Neural progenitor cell (in vitro differentiated cells): ENCODE results near the gene TMPRSS4. TPM values are rescaled to one million over a fixed set of nuclear protein-coding genes. Genes with fewer than 3 reads are reported as not detected.
A peak's percentile ranks its signal among the peaks of the same experiment; 100 is the strongest.

ENCODE experiments used
- DNase-seq: peaks from one replicate; pipeline ENCODE4 v3.0.0-alpha.2; 2016; ENCODE audit warnings: low spot score
- H2AFZ ChIP-seq: fragments of 200-600 bp; sonication (generic); replicated peaks from 2 replicates; pipeline ENCODE4 v1.6.1; 2016; ENCODE audit warnings: antibody characterized with exemption
- H3F3A ChIP-seq: fragments of 200-600 bp; sonication (generic); 2 replicates; pipeline ENCODE4 v1.6.1; 2016; ENCODE audit warnings: antibody characterized with exemption, low read depth
- H3K27ac ChIP-seq: fragments of 200-600 bp; sonication (generic); 2 replicates; pipeline ENCODE4 v1.5.1; 2016; ENCODE audit warnings: mild to moderate bottlenecking
- H3K27me3 ChIP-seq: fragments of 200-600 bp; sonication (generic); 2 replicates; pipeline ENCODE4 v1.6.1; 2016; ENCODE audit warnings: mild to moderate bottlenecking, moderate library complexity
- H3K36me3 ChIP-seq: fragments of 200-600 bp; sonication (generic); 2 replicates; pipeline ENCODE4 v1.5.1; 2016
- H3K4me1 ChIP-seq: fragments of 200-600 bp; sonication (generic); 2 replicates; pipeline ENCODE4 v1.6.1; 2016; ENCODE audit warnings: mixed run types
- H3K4me2 ChIP-seq: fragments of 200-600 bp; sonication (generic); 2 replicates; pipeline ENCODE4 v1.6.1; 2016
- H3K4me3 ChIP-seq: fragments of 200-600 bp; sonication (generic); 2 replicates; pipeline ENCODE4 v1.5.1; 2016
- H3K79me2 ChIP-seq: fragments of 200-600 bp; sonication (generic); 2 replicates; pipeline ENCODE4 v1.6.1; 2016; ENCODE audit warnings: low read depth
- H3K9ac ChIP-seq: fragments of 200-600 bp; sonication (generic); 2 replicates; pipeline ENCODE4 v1.6.1; 2016
- H3K9me3 ChIP-seq: fragments of 200-600 bp; sonication (generic); 2 replicates; pipeline ENCODE4 v1.5.1; 2016; ENCODE audit warnings: low read depth
- H4K20me1 ChIP-seq: fragments of 200-600 bp; sonication (generic); 2 replicates; pipeline ENCODE4 v1.6.1; 2016; ENCODE audit warnings: low read depth
- H3K27ac Mint-ChIP-seq: 3 replicates; pipeline ENCODE4 v1.8.0; 2021; ENCODE audit warnings: mixed read lengths
- H3K27me3 Mint-ChIP-seq: 2 replicates; pipeline ENCODE4 v1.8.0; 2022; ENCODE audit warnings: low read depth, mild to moderate bottlenecking, inconsistent platforms, moderate library complexity, mixed read lengths; ENCODE audit not compliant: insufficient read depth
- H3K36me3 Mint-ChIP-seq: 3 replicates; pipeline ENCODE4 v1.8.0; 2021; ENCODE audit warnings: mixed read lengths
- H3K4me1 Mint-ChIP-seq: 3 replicates; pipeline ENCODE4 v1.8.0; 2021; ENCODE audit warnings: mixed read lengths
- H3K4me3 Mint-ChIP-seq: 3 replicates; pipeline ENCODE4 v1.8.0; 2021; ENCODE audit warnings: mild to moderate bottlenecking, moderate library complexity, mixed read lengths
- H3K9me3 Mint-ChIP-seq: 3 replicates; pipeline ENCODE4 v1.8.0; 2020; ENCODE audit warnings: mixed read lengths
- CTCF ChIP-seq: fragments of 200-600 bp; sonication (generic); IDR thresholded peaks from 2 replicates; pipeline ENCODE4 v1.5.1; 2017; ENCODE audit warnings: antibody characterized with exemption, mild to moderate bottlenecking
- EZH2 ChIP-seq: fragments of 200-600 bp; sonication (generic); IDR thresholded peaks from 2 replicates; pipeline ENCODE4 v1.6.1; 2017; ENCODE audit warnings: antibody characterized with exemption, mild to moderate bottlenecking, moderate library complexity
- EZH2phosphoT487 ChIP-seq: fragments of 200-600 bp; sonication (generic); IDR thresholded peaks from 2 replicates; pipeline ENCODE4 v1.6.1; 2017; ENCODE audit warnings: antibody characterized with exemption
- total RNA-seq: library from RNA; depleted of rRNA; stranded (reverse); fragments of >200 nt; gene quantifications from 2 replicates; pipeline ENCODE4 v1.2.3, GENCODE V29; 2015; ENCODE audit warnings: low replicate concordance

TMPRSS4 gene
- total RNA-seq, 1 donor from 2014 or later, result not detected

- Histone ChIP-seq H3K4me2 (no peak overlapping the region), H3K27me3 (no peaks in the 10 kb centered on the region), H3K36me3 (no peaks in the 10 kb centered on the region), H2AFZ (peak overlapping the region; percentile 9), H3K4me3 (no peak overlapping the region), H3K27ac (no peak overlapping the region), H3K79me2 (no peaks in the 10 kb centered on the region), H3K4me1 (peaks cover 11% of the 10 kb centered on the region), H4K20me1 (no peaks in the 10 kb centered on the region), H3K9ac (no peak overlapping the region), H3K9me3 (no peaks in the 10 kb centered on the region), H3F3A (peaks cover 10% of the 10 kb centered on the region)
- Mint-ChIP-seq H3K36me3 (no peaks in the 10 kb centered on the region), H3K4me3 (no peak overlapping the region), H3K4me1 (no peaks in the 10 kb centered on the region), H3K27me3 (peaks cover 8% of the 10 kb centered on the region), H3K27ac (no peak overlapping the region), H3K9me3 (no peaks in the 10 kb centered on the region)
- TF ChIP-seq EZH2, result no peak
- TF ChIP-seq CTCF, result no peak
- TF ChIP-seq EZH2phosphoT487, result no peak
- DNase-seq, result no peak
Observed at GRCh38 chr11:118126082-118126838, 49.4 kb downstream of the TMPRSS4 start.

GRCh38 chr11:118128310-118128709 is 51.4 kb downstream of the TMPRSS4 start:
- TF ChIP-seq CTCF, result no peak
- Histone ChIP-seq H3K27me3 (no peaks in the 10 kb centered on the region), H2AFZ (peak overlapping the region; percentile 34), H3K27ac (no peak overlapping the region), H3K79me2 (no peaks in the 10 kb centered on the region), H3K9ac (no peak overlapping the region), H3K9me3 (no peaks in the 10 kb centered on the region), H3K36me3 (no peaks in the 10 kb centered on the region), H4K20me1 (no peaks in the 10 kb centered on the region), H3F3A (peaks cover 10% of the 10 kb centered on the region), H3K4me2 (no peak overlapping the region), H3K4me1 (peaks cover 11% of the 10 kb centered on the region), H3K4me3 (no peak overlapping the region)
- DNase-seq, result no peak
- Mint-ChIP-seq H3K27ac (no peak overlapping the region), H3K4me1 (no peaks in the 10 kb centered on the region), H3K4me3 (no peak overlapping the region), H3K27me3 (peaks cover 8% of the 10 kb centered on the region), H3K36me3 (no peaks in the 10 kb centered on the region), H3K9me3 (no peaks in the 10 kb centered on the region)

- H3K27me3 ChIP-seq, result no peaks in the 10 kb centered on the region
Observed at GRCh38 chr11:118128721-118129470, 52.0 kb downstream of the TMPRSS4 start.

More at GRCh38 chr11:118128721-118129470, 52.0 kb downstream of the TMPRSS4 start:
- Mint-ChIP-seq H3K4me3 (no peak overlapping the region), H3K36me3 (no peaks in the 10 kb centered on the region), H3K27ac (no peak overlapping the region), H3K27me3 (peaks cover 6% of the 10 kb centered on the region), H3K4me1 (no peaks in the 10 kb centered on the region), H3K9me3 (no peaks in the 10 kb centered on the region)
- peaks cover 11% of the 10 kb centered on the region for H3K4me1 ChIP-seq
- peak overlapping the region; percentile 34 for H2AFZ ChIP-seq
- no peak overlapping the region for H3K4me3 ChIP-seq
- H4K20me1 ChIP-seq, result no peaks in the 10 kb centered on the region
- H3K9me3 ChIP-seq, result no peaks in the 10 kb centered on the region
- no peak for DNase-seq
- H3K36me3 ChIP-seq, result no peaks in the 10 kb centered on the region
- TF ChIP-seq EZH2phosphoT487 (no peak), EZH2 (no peak), CTCF (no peak)
- no peaks in the 10 kb centered on the region for H3K79me2 ChIP-seq
- peaks cover 10% of the 10 kb centered on the region for H3F3A ChIP-seq
- H3K9ac ChIP-seq, result no peak overlapping the region
- no peak overlapping the region for H3K27ac ChIP-seq
- no peak overlapping the region for H3K4me2 ChIP-seq
